Upper lobe of left lung (tissue), 6 donors: ENCODE measurements around the gene CYB5A. TPM values are rescaled to one million over a fixed set of nuclear protein-coding genes. Genes with fewer than 3 reads are reported as not detected.

Source experiments
- ATAC-seq, 2 donors: fragments of 200-7000 bp; cut with Tn5 transposase; one replicate each; pipeline ENCODE4 v1.9.1; 2022; ENCODE audit warnings: mild to moderate bottlenecking in 2 of 2, moderate library complexity in 2 of 2; ENCODE audit not compliant: low FRiP score in 2 of 2
- DNase-seq, 2 donors: peaks; one replicate each; pipeline ENCODE4 v3.0.0-alpha.2; 2019 to 2020
- H3K27ac ChIP-seq, 4 donors: fragments of 200-600 bp; sonication (generic); one replicate each; pipeline ENCODE4 v1.5.1; 2016 to 2019
- H3K27me3 ChIP-seq, 4 donors: fragments of 200-600 bp; sonication (generic); one replicate each; pipeline ENCODE4 v1.5.1; 2017 to 2019
- H3K36me3 ChIP-seq, 4 donors: fragments of 200-600 bp; sonication (generic); one replicate each; pipeline ENCODE4 v1.5.1; 2016 to 2019
- H3K4me1 ChIP-seq, 4 donors: fragments of 200-600 bp; sonication (generic); one replicate each; pipeline ENCODE4 v1.5.1; 2018 to 2019
- H3K4me3 ChIP-seq, 4 donors: fragments of 200-600 bp; sonication (generic); one replicate each; pipeline ENCODE4 v1.5.1; 2017 to 2019; ENCODE audit warnings: mild to moderate bottlenecking in 2 of 4, moderate library complexity in 1 of 4
- H3K9me3 ChIP-seq, 4 donors: fragments of 200-600 bp; sonication (generic); one replicate each; pipeline ENCODE4 v1.5.1; 2018 to 2019
- CTCF ChIP-seq, 6 experiments: fragments of 450-650 bp in 4 of 6; fragments of 200-600 bp in 2 of 6; sonication (generic) in 2 of 6; IDR thresholded peaks; one replicate each; pipeline ENCODE4 v1.5.1; 2016 to 2019; ENCODE audit warnings: antibody characterized with exemption in 6 of 6
- EP300 ChIP-seq, 4 donors: sonication (generic); formaldehyde crosslinking; IDR thresholded peaks; one replicate each; pipeline ENCODE4 v1.5.1; 2017; ENCODE audit warnings: antibody characterized with exemption in 4 of 4, control low read depth in 2 of 4
- POLR2A ChIP-seq, 4 donors: fragments of 450-650 bp; IDR thresholded peaks; one replicate each; pipeline ENCODE4 v1.5.1; 2016 to 2017; ENCODE audit warnings: antibody characterized with exemption in 4 of 4, mild to moderate bottlenecking in 2 of 4
- POLR2AphosphoS5 ChIP-seq, 2 donors: sonication (generic); formaldehyde crosslinking; IDR thresholded peaks; one replicate each; pipeline ENCODE4 v1.5.1; 2017; ENCODE audit warnings: antibody characterized with exemption in 2 of 2
- WGBS, 2 donors: methylation state at CpG; one replicate each; pipeline ENCODE4 v1.1.5; 2017 to 2018; 5-methylcytosine and 5-hydroxymethylcytosine counted together
- total RNA-seq, 6 donors: library from RNA; depleted of rRNA in 4 of 6; stranded (reverse); fragments of >200 nt in 4 of 6; gene quantifications; one replicate each; pipeline versions ENCODE4 v1.1.0 to v1.2.1, GENCODE V29; 2016 to 2021
- donor health status: DM: no; HTN: no; CAD: no; lungs with moderate emphysema.
- donor health status: DM: no; HTN: yes; CAD: no; lungs with severe emphysema.

CYB5A gene
- total RNA-seq, 6 donors from 2014 or later: 291 to 729 (median 637) TPM

- H3K4me1 ChIP-seq: no peaks in the 10 kb centered on the region
- H3K27me3 ChIP-seq: no peaks in the 10 kb centered on the region
- no peak for TF ChIP-seq POLR2AphosphoS5 (IDR thresholded peaks at IDR 0.05)
- DNase-seq (no peak), ATAC-seq (no peak)
- H3K4me3 ChIP-seq: no peak overlapping the region
- WGBS, 2 donors: 63 to 66% methylated on average over 5 of the region's 5 CpGs
- no peaks in the 10 kb centered on the region for H3K9me3 ChIP-seq
- no peak overlapping the region for H3K27ac ChIP-seq
- no peaks in the 10 kb centered on the region for H3K36me3 ChIP-seq
Measured at GRCh38 chr18:74225193-74225840, 66.4 kb downstream of the CYB5A start.

DNA sequence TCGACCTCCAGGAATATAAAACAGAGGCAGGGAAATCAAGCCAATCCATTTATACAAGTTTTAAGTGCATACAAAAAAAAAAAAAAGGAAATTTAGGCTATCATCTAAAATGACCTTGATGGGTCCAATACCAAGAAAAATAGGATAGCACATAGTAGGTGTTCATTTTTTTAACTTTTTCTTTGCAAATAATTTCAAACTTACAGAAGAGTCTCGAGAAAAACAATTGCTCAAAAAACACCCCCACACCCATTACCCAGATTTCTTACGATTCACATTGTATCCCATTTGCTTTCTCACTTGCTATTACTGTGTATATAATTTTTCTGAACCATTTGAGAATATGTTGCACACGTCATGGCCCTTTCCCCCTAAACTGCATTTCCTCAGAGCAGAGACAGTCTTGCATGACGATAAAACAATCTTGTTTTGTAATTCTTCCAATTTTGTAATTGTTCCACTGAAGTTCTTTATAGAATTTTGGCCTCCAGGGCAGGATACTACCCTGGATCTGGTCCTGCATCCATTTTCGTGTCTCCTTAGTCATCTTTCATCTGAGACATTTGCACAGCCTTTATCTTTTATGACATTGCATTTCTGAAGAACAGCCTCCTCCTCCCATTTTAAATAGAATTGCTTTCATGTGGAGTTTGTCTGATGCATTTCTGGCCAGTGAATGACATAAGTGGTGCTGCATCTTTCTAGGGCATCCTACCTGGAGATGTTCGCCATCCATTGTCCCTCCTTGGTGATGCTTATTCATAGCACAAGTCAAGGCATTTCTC is 68.9 kb downstream of the CYB5A start:
- Histone ChIP-seq H3K27me3 (no peaks in the 10 kb centered on the region), H3K27ac (no peak overlapping the region), H3K4me3 (no peak overlapping the region), H3K9me3 (no peaks in the 10 kb centered on the region), H3K4me1 (no peaks in the 10 kb centered on the region), H3K36me3 (no peaks in the 10 kb centered on the region)
- ATAC-seq (no peak), DNase-seq (no peak)
- TF ChIP-seq POLR2AphosphoS5 (IDR thresholded peaks at IDR 0.05) (no peak), EP300 (IDR thresholded peaks at IDR 0.05) (no peak), CTCF (IDR thresholded peaks at IDR 0.05) (no peak), POLR2A (IDR thresholded peaks at IDR 0.05) (no peak)
- 85 to 86% methylated on average over 7 of the region's 7 CpGs for WGBS, 2 donors

- Histone ChIP-seq H3K27me3 (no peaks in the 10 kb centered on the region), H3K4me1 (peaks cover 0 to 5% (median 0%) of the 10 kb centered on the region in 4 donors), H3K4me3 (no peak overlapping the region), H3K9me3 (no peaks in the 10 kb centered on the region), H3K36me3 (no peaks in the 10 kb centered on the region), H3K27ac (no peak overlapping the region)
- ATAC-seq (no peak), DNase-seq (no peak)
- WGBS, 2 donors: 87 to 89% methylated on average over 9 of the region's 9 CpGs
- TF ChIP-seq CTCF (IDR thresholded peaks at IDR 0.05) (no peak), POLR2A (IDR thresholded peaks at IDR 0.05) (no peak), EP300 (IDR thresholded peaks at IDR 0.05) (no peak), POLR2AphosphoS5 (IDR thresholded peaks at IDR 0.05) (no peak)
Measured at GRCh38 chr18:74221081-74221480, 70.7 kb downstream of the CYB5A start.

- Histone ChIP-seq H3K27me3 (no peaks in the 10 kb centered on the region), H3K9me3 (no peaks in the 10 kb centered on the region), H3K4me1 (peaks cover 0 to 5% (median 0%) of the 10 kb centered on the region in 4 donors), H3K27ac (no peak overlapping the region), H3K4me3 (no peak overlapping the region), H3K36me3 (no peaks in the 10 kb centered on the region)
- no peak for ATAC-seq
- 93 to 95% methylated on average over 10 of the region's 10 CpGs for WGBS, 2 donors
- TF ChIP-seq CTCF (IDR thresholded peaks at IDR 0.05): no peak
- no peak for TF ChIP-seq EP300 (IDR thresholded peaks at IDR 0.05)
- TF ChIP-seq POLR2AphosphoS5 (IDR thresholded peaks at IDR 0.05): no peak
- no peak for TF ChIP-seq POLR2A (IDR thresholded peaks at IDR 0.05)
- DNase-seq: no peak
Measured at GRCh38 chr18:74219056-74219455, 72.7 kb downstream of the CYB5A start.

- Histone ChIP-seq H3K27me3 (no peaks in the 10 kb centered on the region), H3K9me3 (no peaks in the 10 kb centered on the region), H3K4me3 (no peak overlapping the region), H3K36me3 (no peaks in the 10 kb centered on the region), H3K27ac (peak overlapping the region in 2 of 4 donors; percentile 0 to 46), H3K4me1 (peaks cover 0 to 5% (median 0%) of the 10 kb centered on the region in 4 donors)
- TF ChIP-seq CTCF (IDR thresholded peaks at IDR 0.05) (no peak), EP300 (IDR thresholded peaks at IDR 0.05) (peak in 1 of 4 donors; percentile 62), POLR2A (IDR thresholded peaks at IDR 0.05) (peak in 1 of 4 donors; percentile 39), POLR2AphosphoS5 (IDR thresholded peaks at IDR 0.05) (peak in 1 of 2 donors; percentile 19)
- DNase-seq (peak in 1 of 2 donors; percentile 80), ATAC-seq (peak; percentile 52 to 56)
- 53 to 67% methylated on average over 7 of the region's 7 CpGs for WGBS, 2 donors
Measured at GRCh38 chr18:74217476-74218143, 74.2 kb downstream of the CYB5A start.
